NCI-H524 treated with DMSO at 0.1 percent for 48 hours (cell line): ENCODE results near the gene XAF1.
"Not testable (repeated sequence)": the region's sequence is repeated elsewhere in the genome, so short reads cannot be mapped to it uniquely, and the experiment has no call there.

ENCODE experiments used
- DNase-seq: peaks from one replicate; lab custom pipeline; 2025; lab: John Stamatoyannopoulos, UW

XAF1 gene, protein sequence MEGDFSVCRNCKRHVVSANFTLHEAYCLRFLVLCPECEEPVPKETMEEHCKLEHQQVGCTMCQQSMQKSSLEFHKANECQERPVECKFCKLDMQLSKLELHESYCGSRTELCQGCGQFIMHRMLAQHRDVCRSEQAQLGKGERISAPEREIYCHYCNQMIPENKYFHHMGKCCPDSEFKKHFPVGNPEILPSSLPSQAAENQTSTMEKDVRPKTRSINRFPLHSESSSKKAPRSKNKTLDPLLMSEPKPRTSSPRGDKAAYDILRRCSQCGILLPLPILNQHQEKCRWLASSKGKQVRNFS

DNA sequence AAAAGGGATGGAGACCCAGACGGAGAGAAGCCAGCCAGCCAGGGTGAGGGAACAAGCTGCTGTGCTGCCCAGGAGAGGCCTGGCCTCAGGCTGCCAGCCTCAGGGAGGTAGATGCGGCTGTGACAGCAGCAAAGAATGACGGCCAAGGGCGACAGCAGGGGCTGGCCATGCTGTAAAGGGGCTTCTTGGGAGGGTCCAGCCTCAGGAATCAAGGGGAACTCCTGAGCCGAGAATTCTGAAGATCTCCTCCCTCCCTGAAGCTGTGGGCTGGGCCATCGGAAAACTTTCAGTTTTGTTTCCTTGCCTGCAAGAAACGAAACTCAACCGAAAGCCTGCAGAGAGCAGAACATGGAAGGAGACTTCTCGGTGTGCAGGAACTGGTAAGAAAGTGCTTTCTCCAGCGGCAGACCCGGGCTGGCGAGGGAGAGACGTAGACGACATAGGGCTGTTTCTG lies at the start of gene XAF1:
XAF1 (plus strand) TSS at position 316 of the 454 bp plus-strand sequence; CDS start at position 349, 33 bp downstream.
- no peak for DNase-seq

DNA sequence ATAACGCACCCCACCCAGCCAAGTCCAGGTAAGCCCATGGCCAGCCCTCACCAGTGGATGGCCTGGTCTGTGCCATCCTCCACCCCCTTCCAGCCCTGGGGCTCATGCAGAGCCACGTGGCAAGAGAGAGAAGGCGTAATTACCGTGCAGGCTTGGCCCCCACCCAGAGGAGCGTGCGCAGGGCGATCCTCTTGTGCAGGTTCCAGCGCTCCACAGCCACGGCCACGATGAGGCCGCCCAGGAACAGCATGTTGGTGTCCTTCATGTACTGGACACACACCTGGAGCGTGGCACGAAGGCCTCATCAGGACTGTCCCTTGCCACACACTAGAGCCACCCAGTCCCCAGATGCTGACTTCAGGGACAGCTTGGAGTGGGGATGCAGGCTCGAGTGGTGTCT lies 49.3 kb upstream of the XAF1 start:
- no peak for DNase-seq

- no peak for DNase-seq
These were observed 48.9 kb upstream of the XAF1 start for GRCh38 chr17:6706996-6707395.

- DNase-seq = no peak
These were observed 47.4 kb upstream of the XAF1 start for GRCh38 chr17:6708357-6708961.

GRCh38 chr17:6710317-6710716 lies 45.5 kb upstream of the XAF1 start:
- no peak for DNase-seq

DNA sequence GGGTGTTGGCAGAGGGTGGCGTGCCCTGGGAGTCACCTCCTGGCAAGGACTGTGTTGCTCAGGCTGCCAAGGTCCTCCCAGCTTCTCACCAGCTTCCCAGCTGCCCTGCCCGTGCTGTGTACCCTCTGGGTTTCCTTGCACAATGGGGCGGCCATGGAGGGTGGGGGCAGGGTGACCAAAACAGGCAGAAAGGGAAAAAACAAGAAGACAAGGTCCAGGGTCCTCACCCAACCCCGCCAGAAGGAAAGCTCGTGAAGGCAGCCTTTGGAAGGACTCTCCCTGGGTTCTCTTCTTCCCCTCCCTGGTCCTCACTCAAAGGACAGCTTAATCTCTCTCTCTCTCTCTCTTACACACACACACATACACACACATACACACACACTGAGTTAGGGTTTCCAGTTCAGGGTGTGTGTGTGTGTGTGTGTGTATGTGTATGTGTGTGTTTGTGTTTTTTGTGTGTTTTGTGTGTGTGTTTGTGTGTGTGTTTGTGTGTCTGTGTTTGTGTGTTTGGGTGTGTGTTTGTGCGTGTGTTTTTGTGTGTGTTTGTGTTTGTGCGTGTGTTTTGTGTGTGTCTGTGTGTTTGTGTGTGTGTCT lies 44.7 kb upstream of the XAF1 start:
- no peak for DNase-seq

DNA sequence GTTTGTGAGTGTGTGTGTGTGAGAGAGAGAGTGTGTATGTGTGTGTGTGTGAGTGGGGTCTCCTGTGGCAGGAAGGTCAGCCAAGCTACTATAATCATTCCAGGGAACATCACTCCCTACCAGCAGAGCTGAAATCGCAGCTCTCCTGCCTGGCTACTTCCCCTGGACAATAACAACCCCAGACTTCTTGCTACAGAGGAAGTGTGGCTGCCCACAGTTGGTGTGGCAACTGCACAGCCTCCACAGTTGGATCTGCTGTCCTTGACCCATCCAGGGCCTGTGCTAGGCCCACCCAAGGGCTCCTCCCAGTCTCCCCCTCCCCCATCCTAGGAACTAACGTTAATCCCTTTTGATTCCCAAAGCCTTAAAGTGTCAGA lies 44.2 kb upstream of the XAF1 start:
- no peak for DNase-seq

DNA sequence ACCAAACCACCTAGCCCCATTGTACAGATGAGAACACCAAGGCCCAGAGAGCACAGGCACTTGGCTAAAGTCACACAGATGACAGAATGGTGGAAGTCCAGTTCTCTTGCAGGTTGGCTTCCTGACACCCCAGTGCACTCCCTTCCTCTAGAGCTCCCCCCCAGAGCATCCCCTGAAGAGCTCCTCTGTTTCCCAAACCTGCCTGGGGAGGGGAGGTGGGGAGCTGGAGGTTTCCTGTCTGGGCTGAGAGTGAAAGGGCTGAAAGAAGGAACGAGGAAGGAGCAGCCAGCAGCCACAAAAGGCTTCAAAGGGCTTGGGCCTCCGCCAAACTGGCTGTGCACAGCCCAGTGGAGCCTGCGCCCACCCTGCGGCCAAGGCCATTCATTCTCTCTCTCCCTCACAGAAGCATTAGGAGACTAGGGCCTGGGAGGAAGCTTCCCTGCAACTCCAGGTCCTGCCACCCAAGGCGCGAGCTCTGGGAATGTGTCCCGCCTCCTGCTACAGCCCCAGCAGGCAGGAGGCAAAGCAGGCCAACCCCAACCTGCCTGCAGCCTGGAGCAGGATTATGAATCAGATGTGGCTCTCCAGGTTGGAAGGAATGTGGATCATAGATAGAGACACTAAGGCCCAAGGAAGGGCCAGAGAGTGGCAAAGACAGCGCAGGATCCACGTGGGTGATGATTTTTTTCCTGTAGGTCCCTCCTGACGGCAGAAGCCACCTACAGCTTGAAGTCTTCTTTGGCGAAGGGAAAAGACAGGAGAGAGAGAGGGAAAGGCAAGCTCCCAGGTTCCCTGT lies 43.6 kb upstream of the XAF1 start:
- DNase-seq = no peak

- no peak for DNase-seq
These were observed 43.1 kb upstream of the XAF1 start for GRCh38 chr17:6712854-6713129.

- DNase-seq = no peak
These were observed 42.5 kb upstream of the XAF1 start, which contains the start of gene SLC13A5 for GRCh38 chr17:6713130-6713917. TSS of gene SLC13A5 (minus strand) at chr17:6713369. CDS start at chr17:6713333, 36 bp downstream.

- no peak for DNase-seq
These were observed 42.0 kb upstream of the XAF1 start for GRCh38 chr17:6713918-6714271.

GRCh38 chr17:6714315-6714874 lies 41.5 kb upstream of the XAF1 start:
- no peak for DNase-seq

DNA sequence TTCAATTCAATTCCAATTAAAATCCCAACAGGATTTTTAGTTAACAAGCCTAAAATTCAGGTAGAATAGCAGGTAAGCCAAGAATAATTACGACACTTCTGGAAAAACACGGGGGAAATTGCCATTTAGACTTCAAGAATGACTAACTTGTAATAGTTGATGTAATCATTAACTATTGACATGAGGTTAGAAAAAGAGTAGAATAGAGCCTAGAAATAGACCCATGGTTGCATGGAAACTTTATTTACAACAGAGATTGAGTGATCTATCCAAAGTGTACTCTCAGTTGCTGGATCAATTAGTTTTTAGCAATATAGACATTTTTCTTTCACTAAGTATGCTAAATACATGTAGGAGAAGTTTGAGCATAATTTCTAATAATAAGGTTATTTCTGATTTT lies 39.1 kb upstream of the XAF1 start:
- DNase-seq = no peak

GRCh38 chr17:6721744-6722143 lies 34.1 kb upstream of the XAF1 start:
- DNase-seq = no peak

- DNase-seq = no peak
These were observed 31.8 kb upstream of the XAF1 start for GRCh38 chr17:6724009-6724408.

DNA sequence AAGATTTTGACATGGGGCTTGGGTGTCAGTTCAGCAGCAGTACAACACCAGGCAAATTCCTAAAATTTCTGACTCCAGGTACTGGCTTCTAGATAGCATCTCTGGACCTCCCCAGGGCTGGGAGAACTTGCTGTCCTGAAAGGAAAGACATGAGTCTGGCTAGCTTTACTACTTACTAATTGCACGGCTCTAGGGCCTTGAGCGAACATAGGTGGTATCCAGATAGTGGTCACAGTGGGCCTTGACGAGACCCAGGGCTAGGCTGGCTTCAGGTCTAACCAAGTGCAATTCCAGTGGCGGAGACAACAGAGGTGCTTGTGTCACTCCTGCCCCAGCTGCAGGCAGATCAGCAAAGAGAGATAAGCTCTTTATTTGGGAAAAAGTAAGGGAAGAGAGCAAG lies 26.3 kb upstream of the XAF1 start:
- no peak for DNase-seq

DNA sequence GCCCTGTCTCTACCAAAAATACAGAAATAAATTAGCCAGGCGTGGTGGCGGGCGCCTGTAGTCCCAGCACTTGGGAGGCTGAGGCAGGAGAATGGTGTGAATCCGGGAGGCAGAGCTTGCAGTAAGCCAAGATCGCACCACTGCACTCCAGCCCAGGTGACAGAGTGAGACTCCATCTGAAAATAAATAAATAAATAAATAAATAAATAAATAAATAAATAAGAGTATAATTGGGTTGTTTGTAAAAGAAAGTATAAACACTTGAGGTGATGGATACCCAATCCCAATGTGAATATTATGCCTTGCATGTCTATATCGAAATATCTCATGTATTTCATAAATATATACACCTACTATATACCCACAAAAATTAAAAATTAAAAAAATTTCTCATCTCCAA lies 9.2 kb upstream of the XAF1 start:
- DNase-seq = not testable (repeated sequence)

GRCh38 chr17:6748617-6749016 lies 7.2 kb upstream of the XAF1 start:
- DNase-seq = no peak

DNA sequence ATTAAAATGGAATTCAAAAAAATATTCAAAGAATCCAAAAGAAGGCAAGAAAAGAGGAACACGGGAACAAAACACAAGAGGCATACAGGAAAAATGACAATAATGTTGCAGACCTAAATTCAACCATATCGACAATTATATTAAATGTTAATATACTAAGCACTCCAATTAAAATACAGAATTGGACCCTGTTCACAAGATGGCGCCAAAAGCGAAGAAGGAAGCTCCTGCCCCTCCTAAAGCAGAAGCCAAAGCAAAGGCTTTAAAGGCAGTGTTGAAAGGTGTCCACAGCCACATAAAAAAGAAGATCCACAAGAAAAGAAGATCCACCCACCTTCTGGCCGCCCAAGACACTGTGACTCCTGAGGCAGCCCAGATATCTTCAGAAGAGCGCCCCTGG lies 6.3 kb upstream of the XAF1 start:
- DNase-seq = no peak

GRCh38 chr17:6752068-6752909 lies 3.6 kb upstream of the XAF1 start:
- DNase-seq = no peak

DNA sequence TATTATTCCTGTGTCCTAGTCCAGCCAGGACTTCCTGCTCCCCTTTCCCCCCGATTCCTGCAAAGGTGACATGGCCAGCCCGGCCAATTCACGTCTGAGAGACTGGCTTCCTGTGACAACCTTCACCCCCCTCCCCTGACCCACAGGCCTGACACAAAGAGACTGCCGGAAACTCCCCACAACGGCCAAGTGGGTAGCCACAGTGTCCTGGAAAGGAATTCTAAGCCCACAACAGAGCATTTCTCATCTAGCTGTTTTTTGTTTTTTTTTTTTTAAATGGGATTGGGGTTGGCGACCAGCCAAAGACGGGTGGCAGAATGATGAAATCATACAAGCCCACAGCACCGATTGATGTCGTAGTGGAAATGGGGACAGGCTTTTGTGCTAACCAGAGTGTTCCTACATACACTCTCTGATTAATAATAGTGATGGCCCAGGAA lies 2.8 kb upstream of the XAF1 start:
- no peak for DNase-seq
